Mesenchymal stem cell (in vitro differentiated cells and primary cell): Measurements from ENCODE around the gene P4HTM.

Source experiments
- DNase-seq: peaks from one replicate; pipeline ENCODE4 v3.0.0-alpha.2; 2013
- H2AFZ ChIP-seq: one replicate; pipeline ENCODE4 v1.6.1; 2013; ENCODE audit warnings: low read depth, mild to moderate bottlenecking, control low read depth, inconsistent platforms, low read length, moderate library complexity
- H2AK5ac ChIP-seq: 2 replicates; pipeline ENCODE4 v1.6.1; 2013; ENCODE audit warnings: low read length, moderate library complexity, mild to moderate bottlenecking, inconsistent platforms; ENCODE audit not compliant: severe bottlenecking
- H2BK120ac ChIP-seq: one replicate; pipeline ENCODE4 v1.6.1; 2013; ENCODE audit warnings: low read depth, mild to moderate bottlenecking, inconsistent platforms, low read length, moderate library complexity
- H2BK12ac ChIP-seq, 2 experiments: one replicate each; pipeline ENCODE4 v1.6.1; 2013; ENCODE audit warnings: inconsistent platforms in 2 of 2, low read length in 2 of 2, mild to moderate bottlenecking in 2 of 2, moderate library complexity in 2 of 2, control low read depth in 1 of 2
- H2BK15ac ChIP-seq: one replicate; pipeline ENCODE4 v1.6.1; 2013; ENCODE audit warnings: mild to moderate bottlenecking, low read depth, inconsistent platforms; ENCODE audit not compliant: poor library complexity, severe bottlenecking
- H2BK5ac ChIP-seq: 2 replicates; pipeline ENCODE4 v1.6.1; 2013; ENCODE audit warnings: low read depth, mild to moderate bottlenecking, low read length, control low read depth, inconsistent platforms; ENCODE audit not compliant: poor library complexity, severe bottlenecking
- H3K14ac ChIP-seq, 2 experiments: one replicate each; pipeline ENCODE4 v1.6.1; 2013; ENCODE audit warnings: inconsistent platforms in 2 of 2, low read length in 2 of 2, control low read depth in 1 of 2, mild to moderate bottlenecking in 1 of 2, moderate library complexity in 1 of 2
- H3K18ac ChIP-seq, 2 experiments: one replicate each; pipeline ENCODE4 v1.6.1; 2013; ENCODE audit warnings: inconsistent platforms in 2 of 2, low read length in 2 of 2, control low read depth in 1 of 2, low read depth in 1 of 2, mild to moderate bottlenecking in 1 of 2
- H3K23ac ChIP-seq, 2 experiments: one replicate each; pipeline ENCODE4 v1.6.1; 2013; ENCODE audit warnings: inconsistent platforms in 2 of 2, low read length in 2 of 2, mild to moderate bottlenecking in 2 of 2, moderate library complexity in 2 of 2, control low read depth in 1 of 2
- H3K27ac ChIP-seq: 2 replicates; pipeline ENCODE4 v1.5.1; 2013; ENCODE audit warnings: mild to moderate bottlenecking, moderate library complexity, low read length, control low read depth, inconsistent platforms; ENCODE audit not compliant: poor library complexity, severe bottlenecking
- H3K27me3 ChIP-seq, 2 experiments: 2 replicates each; pipeline versions ENCODE4 v1.6.1 to v1.7.0; 2013; ENCODE audit warnings: low read length in 2 of 2, mild to moderate bottlenecking in 2 of 2, moderate library complexity in 2 of 2, control low read depth in 1 of 2, inconsistent platforms in 1 of 2; ENCODE audit not compliant: control insufficient read depth in 1 of 2, insufficient read depth in 1 of 2
- H3K36me3 ChIP-seq, 2 experiments: 2 replicates each; pipeline versions ENCODE4 v1.6.1 to v1.7.0; 2013; ENCODE audit warnings: low read length in 2 of 2, control low read depth in 1 of 2, inconsistent platforms in 1 of 2, low read depth in 1 of 2, mild to moderate bottlenecking in 1 of 2; ENCODE audit not compliant: insufficient read depth in 2 of 2, control insufficient read depth in 1 of 2
- H3K4ac ChIP-seq, 2 experiments: one replicate each; pipeline ENCODE4 v1.6.1; 2013; ENCODE audit warnings: inconsistent platforms in 2 of 2, low read length in 2 of 2, mild to moderate bottlenecking in 2 of 2, moderate library complexity in 2 of 2, control low read depth in 1 of 2, low read depth in 1 of 2
- H3K4me1 ChIP-seq: 2 replicates; pipeline ENCODE4 v1.6.1; 2013; ENCODE audit warnings: low read depth, low read length, control low read depth; ENCODE audit not compliant: control insufficient read depth, insufficient read depth
- H3K4me2 ChIP-seq: 2 replicates; pipeline ENCODE4 v1.6.1; 2013; ENCODE audit warnings: low read length, mild to moderate bottlenecking, inconsistent platforms; ENCODE audit not compliant: poor library complexity, severe bottlenecking
- H3K4me3 ChIP-seq, 2 experiments: 2 replicates each; pipeline versions ENCODE4 v1.5.1 to v1.7.0; 2013; ENCODE audit warnings: low read length in 2 of 2, mild to moderate bottlenecking in 2 of 2, control low read depth in 1 of 2, low read depth in 1 of 2; ENCODE audit not compliant: insufficient read depth in 1 of 2
- H3K79me1 ChIP-seq: replicated peaks from 2 replicates; pipeline ENCODE4 v1.6.1; 2013; ENCODE audit warnings: mild to moderate bottlenecking, control low read depth, low read length, inconsistent platforms; ENCODE audit not compliant: poor library complexity, severe bottlenecking
- H3K9ac ChIP-seq: 2 replicates; pipeline ENCODE4 v1.7.0; 2013; ENCODE audit warnings: mild to moderate bottlenecking, low read length, moderate library complexity
- H3K9me3 ChIP-seq: 2 replicates; pipeline ENCODE4 v1.7.0; 2013; ENCODE audit warnings: mild to moderate bottlenecking, low read length; ENCODE audit not compliant: control insufficient read depth
- H4K8ac ChIP-seq: one replicate; pipeline ENCODE4 v1.6.1; 2013; ENCODE audit warnings: inconsistent platforms, mild to moderate bottlenecking, low read length, moderate library complexity
- H4K91ac ChIP-seq: one replicate; pipeline ENCODE4 v1.6.1; 2013; ENCODE audit warnings: mild to moderate bottlenecking, low read length, inconsistent platforms
- WGBS: methylation state at CpG from one replicate; pipeline ENCODE4 v1.1.7; 2013; ENCODE audit warnings: mixed read lengths; 5-methylcytosine and 5-hydroxymethylcytosine counted together

The P4HTM gene

DNA sequence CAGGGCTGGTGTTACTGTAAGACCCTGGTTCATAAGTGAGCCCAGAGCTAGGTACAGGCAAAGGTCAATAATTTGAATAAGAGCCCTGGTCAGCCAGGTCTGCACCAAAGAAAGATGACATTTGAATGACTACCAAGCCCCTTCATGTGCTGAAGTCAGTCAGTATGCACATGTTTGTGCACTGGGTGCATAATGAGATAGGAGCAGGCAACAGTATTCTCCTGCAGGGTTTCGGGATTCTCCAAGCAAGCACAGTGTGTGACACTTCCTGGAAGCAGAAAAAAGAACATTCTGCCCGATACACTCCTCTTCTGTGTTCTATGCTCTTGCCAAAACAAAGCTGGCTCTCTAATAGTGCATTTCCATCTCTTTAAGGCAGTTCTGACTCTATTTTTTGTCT is 44.6 kb downstream of the P4HTM start:
- Histone ChIP-seq H2AK5ac (no peak overlapping the region), H2BK12ac (no peak overlapping the region), H3K9me3 (no peaks in the 10 kb centered on the region), H3K23ac (no peak overlapping the region), H3K9ac (no peak overlapping the region), H3K4me2 (no peak overlapping the region), H4K8ac (no peak overlapping the region), H2BK5ac (no peak overlapping the region), H3K18ac (no peak overlapping the region), H3K27ac (no peak overlapping the region), H3K36me3 (peaks cover 52 to 68% of the 10 kb centered on the region in 2 experiments), H3K4ac (no peak overlapping the region), H3K27me3 (no peaks in the 10 kb centered on the region), H2AFZ (no peak overlapping the region), H3K79me1 (peaks cover 27% of the 10 kb centered on the region), H2BK120ac (no peak overlapping the region), H4K91ac (no peak overlapping the region), H3K4me1 (peaks cover 3% of the 10 kb centered on the region), H3K14ac (no peak overlapping the region), H3K4me3 (no peak overlapping the region), H2BK15ac (no peak overlapping the region)
- 98% methylated on average over 2 of the region's 2 CpGs for WGBS
- DNase-seq = no peak

DNA sequence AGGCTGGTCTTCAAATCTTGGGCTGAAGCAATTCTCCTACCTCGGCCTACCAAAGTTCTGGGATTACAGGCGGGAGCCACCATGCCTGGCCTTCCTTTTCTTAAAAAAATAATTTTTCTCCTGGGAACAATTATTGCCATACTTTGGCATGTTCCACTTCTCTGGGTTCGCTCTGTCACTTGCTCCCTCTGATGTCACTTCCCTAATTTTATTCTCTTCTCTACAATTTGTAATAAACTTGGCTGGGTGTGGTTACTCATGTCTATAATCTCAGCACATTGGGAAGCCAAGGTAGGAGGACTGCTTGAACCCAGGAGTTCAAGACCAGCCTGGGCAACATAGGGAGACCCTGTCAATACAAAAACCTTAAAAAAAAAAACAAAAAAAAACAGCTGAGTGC is 45.2 kb downstream of the P4HTM start:
- peaks cover 3% of the 10 kb centered on the region for H3K4me1 ChIP-seq
- H3K14ac ChIP-seq = no peak overlapping the region
- no peak overlapping the region for H3K23ac ChIP-seq
- no peak for DNase-seq
- H2BK12ac ChIP-seq = no peak overlapping the region
- 100% methylated on average over 2 of the region's 3 CpGs for WGBS
- H2BK5ac ChIP-seq = no peak overlapping the region
- no peak overlapping the region for H3K9ac ChIP-seq
- no peaks in the 10 kb centered on the region for H3K27me3 ChIP-seq
- peaks cover 27% of the 10 kb centered on the region for H3K79me1 ChIP-seq
- H3K18ac ChIP-seq = no peak overlapping the region
- H2AK5ac ChIP-seq = no peak overlapping the region
- H4K91ac ChIP-seq = no peak overlapping the region
- peaks cover 50 to 66% of the 10 kb centered on the region in 2 experiments for H3K36me3 ChIP-seq
- H2BK120ac ChIP-seq = no peak overlapping the region
- no peak overlapping the region for H4K8ac ChIP-seq
- no peak overlapping the region for H3K4me2 ChIP-seq
- no peak overlapping the region for H3K4ac ChIP-seq
- no peak overlapping the region for H2BK15ac ChIP-seq
- H3K27ac ChIP-seq = no peak overlapping the region
- H2AFZ ChIP-seq = no peak overlapping the region
- no peak overlapping the region for H3K4me3 ChIP-seq
- H3K9me3 ChIP-seq = no peaks in the 10 kb centered on the region

DNA sequence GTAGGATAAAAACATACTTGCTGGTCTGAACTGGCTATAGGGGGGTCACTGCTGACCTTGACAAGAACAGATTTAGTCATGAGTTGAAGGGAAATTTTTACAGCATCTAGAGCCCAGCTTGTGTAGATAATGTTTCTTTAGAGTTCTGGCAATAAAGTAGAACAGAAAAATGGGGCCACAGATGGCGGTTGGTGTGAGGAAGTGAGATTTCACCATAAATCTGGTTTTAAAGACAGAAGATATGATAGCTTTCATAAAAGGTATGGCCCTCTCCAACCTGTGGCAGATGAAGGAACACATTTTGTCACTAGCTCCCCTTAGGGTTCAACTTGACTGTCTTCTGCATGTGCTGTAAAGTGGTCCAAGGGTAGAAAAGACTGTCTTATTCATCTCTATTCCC is 63.5 kb downstream of the P4HTM start:
- no peak for DNase-seq
- Histone ChIP-seq H3K4me1 (no peaks in the 10 kb centered on the region), H3K9me3 (no peaks in the 10 kb centered on the region), H3K4me2 (no peak overlapping the region), H3K23ac (no peak overlapping the region), H3K27me3 (no peaks in the 10 kb centered on the region), H2AFZ (no peak overlapping the region), H3K27ac (no peak overlapping the region), H3K18ac (no peak overlapping the region), H2AK5ac (no peak overlapping the region), H2BK12ac (no peak overlapping the region), H2BK120ac (no peak overlapping the region), H4K91ac (no peak overlapping the region), H3K14ac (no peak overlapping the region), H3K9ac (no peak overlapping the region), H2BK5ac (no peak overlapping the region), H2BK15ac (no peak overlapping the region), H3K4me3 (no peak overlapping the region), H3K4ac (no peak overlapping the region), H3K36me3 (peaks cover 45 to 63% of the 10 kb centered on the region in 2 experiments), H3K79me1 (peaks cover 37% of the 10 kb centered on the region), H4K8ac (no peak overlapping the region)
- WGBS = 100% methylated on average over 1 of the region's 1 CpG

DNA sequence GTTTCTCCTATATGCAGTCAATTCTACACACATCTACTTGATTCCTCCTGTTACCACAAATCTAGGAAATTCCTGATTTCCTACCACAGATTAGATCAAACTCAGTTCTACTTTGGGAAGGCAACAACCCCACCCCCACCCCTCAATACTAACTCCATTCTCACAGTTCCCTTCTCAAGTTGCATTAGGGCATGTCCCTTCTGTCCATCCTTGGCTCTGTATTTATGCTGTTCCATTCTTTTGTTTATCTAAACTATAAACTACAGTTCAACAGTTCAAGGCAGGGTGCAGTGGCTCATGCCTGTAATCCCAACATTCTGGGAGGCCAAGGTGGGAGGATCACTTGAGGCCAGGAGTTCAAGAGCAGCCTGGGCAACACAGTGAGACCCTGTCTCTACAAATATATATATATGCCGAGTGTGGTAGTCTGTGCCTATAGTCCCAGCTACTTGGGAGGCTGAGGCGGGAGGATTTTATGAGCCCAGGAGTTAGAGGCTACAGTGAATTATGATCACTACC is 64.4 kb downstream of the P4HTM start:
- Histone ChIP-seq H4K8ac (no peak overlapping the region), H3K4me3 (no peak overlapping the region), H3K36me3 (peaks cover 41 to 63% of the 10 kb centered on the region in 2 experiments), H3K4me2 (no peak overlapping the region), H3K9me3 (no peaks in the 10 kb centered on the region), H3K79me1 (peaks cover 35% of the 10 kb centered on the region), H3K9ac (no peak overlapping the region), H3K27me3 (no peaks in the 10 kb centered on the region), H3K23ac (no peak overlapping the region), H2BK5ac (no peak overlapping the region), H2AFZ (no peak overlapping the region), H3K18ac (peak overlapping the region in 1 of 2 experiments; percentile 19), H3K4me1 (no peaks in the 10 kb centered on the region), H2BK120ac (no peak overlapping the region), H3K4ac (no peak overlapping the region), H3K14ac (no peak overlapping the region), H2AK5ac (no peak overlapping the region), H2BK15ac (no peak overlapping the region), H4K91ac (no peak overlapping the region), H2BK12ac (no peak overlapping the region), H3K27ac (no peak overlapping the region)
- WGBS = no CpG with 5 or more reads among the region's 2 CpGs
- peak; percentile 26 for DNase-seq
